H9 (cell line): ENCODE results near the gene PLXNB3. TPM values are rescaled to one million over a fixed set of nuclear protein-coding genes. Genes with fewer than 3 reads are reported as not detected.

Experiments
- DNase-seq: peaks from one replicate; pipeline ENCODE4 v3.0.0-alpha.2; 2017
- H2AFZ ChIP-seq: one replicate; pipeline ENCODE4 v1.6.1; 2013; ENCODE audit warnings: mild to moderate bottlenecking, low read length, control low read depth, moderate library complexity
- H2AK5ac ChIP-seq: 2 replicates; pipeline ENCODE4 v1.6.1; 2013; ENCODE audit warnings: low read length, control low read depth, mixed read lengths; ENCODE audit not compliant: insufficient read length
- H2BK120ac ChIP-seq: one replicate; pipeline ENCODE4 v1.6.1; 2013; ENCODE audit warnings: low read depth, mild to moderate bottlenecking, low read length, control low read depth, inconsistent platforms; ENCODE audit not compliant: poor library complexity, severe bottlenecking
- H2BK12ac ChIP-seq: 2 replicates; pipeline ENCODE4 v1.6.1; 2013; ENCODE audit warnings: low read length, control low read depth, mixed read lengths, low read depth; ENCODE audit not compliant: insufficient read length
- H2BK15ac ChIP-seq: 2 replicates; pipeline ENCODE4 v1.6.1; 2013; ENCODE audit warnings: low read depth, low read length, control low read depth
- H2BK20ac ChIP-seq: one replicate; pipeline ENCODE4 v1.6.1; 2013; ENCODE audit warnings: low read depth, mild to moderate bottlenecking, low read length, control low read depth, inconsistent platforms; ENCODE audit not compliant: poor library complexity, severe bottlenecking
- H2BK5ac ChIP-seq: 2 replicates; pipeline ENCODE4 v1.6.1; 2013; ENCODE audit warnings: low read length, control low read depth, mixed read lengths; ENCODE audit not compliant: insufficient read length
- H3K14ac ChIP-seq: 2 replicates; pipeline ENCODE4 v1.6.1; 2013; ENCODE audit warnings: low read length, control low read depth; ENCODE audit not compliant: insufficient read depth
- H3K18ac ChIP-seq: 2 replicates; pipeline ENCODE4 v1.6.1; 2013; ENCODE audit warnings: low read depth, mild to moderate bottlenecking, mixed read lengths, low read length, control low read depth; ENCODE audit not compliant: insufficient read length
- H3K23ac ChIP-seq: 2 replicates; pipeline ENCODE4 v1.6.1; 2013; ENCODE audit warnings: low read length, control low read depth, mixed read lengths, low read depth; ENCODE audit not compliant: insufficient read length
- H3K23me2 ChIP-seq: 2 replicates; pipeline ENCODE4 v1.6.1; 2013; ENCODE audit warnings: low read depth, mild to moderate bottlenecking, mixed read lengths, low read length, control low read depth; ENCODE audit not compliant: insufficient read length, poor library complexity, severe bottlenecking
- H3K27ac ChIP-seq: 2 replicates; pipeline ENCODE4 v1.5.1; 2013; ENCODE audit warnings: low read length, control low read depth, mixed read lengths, low read depth; ENCODE audit not compliant: insufficient read length
- H3K27me3 ChIP-seq: 2 replicates; pipeline ENCODE4 v1.6.1; 2013; ENCODE audit warnings: low read length, control low read depth, inconsistent platforms; ENCODE audit not compliant: insufficient read depth
- H3K4ac ChIP-seq: 2 replicates; pipeline ENCODE4 v1.6.1; 2013; ENCODE audit warnings: low read depth, mild to moderate bottlenecking, control low read depth, inconsistent platforms, low read length, moderate library complexity
- H3K4me1 ChIP-seq: 2 replicates; pipeline ENCODE4 v1.6.1; 2013; ENCODE audit warnings: low read length, control low read depth, inconsistent platforms; ENCODE audit not compliant: insufficient read depth
- H3K4me2 ChIP-seq: 2 replicates; pipeline ENCODE4 v1.6.1; 2013; ENCODE audit warnings: low read length, control low read depth, mixed read lengths; ENCODE audit not compliant: insufficient read length, insufficient read depth
- H3K56ac ChIP-seq: 2 replicates; pipeline ENCODE4 v1.6.1; 2013; ENCODE audit warnings: low read depth, mild to moderate bottlenecking, mixed read lengths, low read length, control low read depth; ENCODE audit not compliant: insufficient read length
- H3K79me1 ChIP-seq: 2 replicates; pipeline ENCODE4 v1.6.1; 2013; ENCODE audit warnings: low read depth, mild to moderate bottlenecking, moderate library complexity, low read length, control low read depth, inconsistent platforms; ENCODE audit not compliant: insufficient read depth, poor library complexity, severe bottlenecking
- H3K79me2 ChIP-seq: 2 replicates; pipeline ENCODE4 v1.6.1; 2013; ENCODE audit warnings: low read length, control low read depth, inconsistent platforms; ENCODE audit not compliant: insufficient read depth
- H3K9ac ChIP-seq: 2 replicates; pipeline ENCODE4 v1.6.1; 2013; ENCODE audit warnings: low read length, control low read depth, mixed read lengths; ENCODE audit not compliant: insufficient read length; ENCODE audit errors: extremely low read depth
- H3K9me3 ChIP-seq: one replicate; pipeline ENCODE4 v1.6.1; 2013; ENCODE audit warnings: low read depth, low read length, inconsistent platforms; ENCODE audit not compliant: control insufficient read depth
- H3T11ph ChIP-seq: one replicate; pipeline ENCODE4 v1.6.1; 2013; ENCODE audit warnings: mild to moderate bottlenecking, low read length, control low read depth, inconsistent platforms
- H4K20me1 ChIP-seq: one replicate; pipeline ENCODE4 v1.6.1; 2013; ENCODE audit not compliant: control insufficient read depth, insufficient read length, insufficient read depth
- H4K5ac ChIP-seq: 2 replicates; pipeline ENCODE4 v1.6.1; 2013; ENCODE audit warnings: low read depth, mild to moderate bottlenecking, mixed read lengths, low read length, control low read depth; ENCODE audit not compliant: insufficient read length
- H4K8ac ChIP-seq: replicated peaks from 2 replicates; pipeline ENCODE4 v1.6.1; 2013; ENCODE audit warnings: low read length, control low read depth, mixed read lengths, low read depth; ENCODE audit not compliant: insufficient read length
- H4K91ac ChIP-seq: 2 replicates; pipeline ENCODE4 v1.6.1; 2013; ENCODE audit warnings: low read depth, mild to moderate bottlenecking, moderate library complexity, mixed read lengths, low read length, control low read depth; ENCODE audit not compliant: insufficient read length
- H3K27ac Mint-ChIP-seq, 3 experiments: 2 replicates in 2 of 3; 3 replicates in 1 of 3; pipeline ENCODE4 v1.8.0; 2020 to 2021; ENCODE audit warnings: mixed read lengths in 3 of 3, mild to moderate bottlenecking in 1 of 3, moderate library complexity in 1 of 3
- H3K27me3 Mint-ChIP-seq: 2 replicates; pipeline ENCODE4 v1.8.0; 2021; ENCODE audit warnings: low read depth, mild to moderate bottlenecking, moderate library complexity, mixed read lengths
- H3K36me3 Mint-ChIP-seq, 3 experiments: 2 replicates in 2 of 3; 3 replicates in 1 of 3; pipeline ENCODE4 v1.8.0; 2020 to 2021; ENCODE audit warnings: low read depth in 3 of 3, mixed read lengths in 3 of 3; ENCODE audit not compliant: insufficient read depth in 1 of 3
- H3K4me1 Mint-ChIP-seq, 2 experiments: 2 replicates each; pipeline ENCODE4 v1.8.0; 2020; ENCODE audit warnings: mixed read lengths in 2 of 2
- H3K4me3 Mint-ChIP-seq, 2 experiments: 2 replicates in 1 of 2; 3 replicates in 1 of 2; pipeline ENCODE4 v1.8.0; 2020 to 2021; ENCODE audit warnings: mild to moderate bottlenecking in 2 of 2, mixed read lengths in 2 of 2, moderate library complexity in 1 of 2
- H3K9me3 Mint-ChIP-seq, 2 experiments: 2 replicates in 1 of 2; 3 replicates in 1 of 2; pipeline ENCODE4 v1.8.0; 2020; ENCODE audit warnings: mild to moderate bottlenecking in 2 of 2, mixed read lengths in 2 of 2, moderate library complexity in 1 of 2
- CTCF ChIP-seq: fragments of 200-600 bp; sonication (generic); conservative IDR thresholded peaks from 3 replicates; pipeline ENCODE4 v1.8.0; 2021; ENCODE audit warnings: antibody characterized with exemption, mild to moderate bottlenecking
- WGBS: extraction: QIAGEN DNeasy Blood & Tissue Kit; methylation state at CpG from one replicate; pipeline ENCODE4 v1.1.7; 2013; ENCODE audit warnings: missing lambda C conversion rate, low lambda C conversion rate, mixed read lengths; ENCODE audit not compliant: insufficient read length; ENCODE audit errors: extremely low coverage; 5-methylcytosine and 5-hydroxymethylcytosine counted together
- total RNA-seq: library from RNA; stranded (reverse); gene quantifications from 2 replicates; pipeline ENCODE4 v1.2.1, GENCODE V29; 2021

Gene PLXNB3
- total RNA-seq, 1 experiment from 2014 or later: 1.9 TPM

GRCh38 chrX:153766098-153766817 is 2.2 kb downstream of the PLXNB3 start:
- Histone ChIP-seq H3K23ac (no peak overlapping the region), H2BK5ac (no peak overlapping the region), H3K4me2 (no peak overlapping the region), H4K91ac (no peak overlapping the region), H2BK120ac (no peak overlapping the region), H3K79me2 (no peaks in the 10 kb centered on the region), H2BK15ac (no peak overlapping the region), H4K5ac (no peak overlapping the region), H3K4me1 (no peaks in the 10 kb centered on the region), H4K20me1 (no peaks in the 10 kb centered on the region), H3K79me1 (no peaks in the 10 kb centered on the region), H2BK20ac (no peak overlapping the region), H3K23me2 (no peaks in the 10 kb centered on the region), H3T11ph (no peak overlapping the region), H3K9ac (no peak overlapping the region), H4K8ac (no peak overlapping the region), H3K18ac (no peak overlapping the region), H3K27me3 (no peaks in the 10 kb centered on the region), H2BK12ac (no peak overlapping the region), H2AFZ (no peak overlapping the region), H3K4ac (no peak overlapping the region), H3K9me3 (peaks cover 7% of the 10 kb centered on the region), H3K14ac (no peak overlapping the region), H3K27ac (no peak overlapping the region), H3K56ac (no peak overlapping the region), H2AK5ac (no peak overlapping the region)
- DNase-seq: peak; percentile 36
- Mint-ChIP-seq H3K9me3 (peaks cover 40 to 70% of the 10 kb centered on the region in 2 experiments), H3K27ac (peak overlapping the region in 1 of 3 experiments; percentile 28; a peak in 1 of 7 replicates), H3K27me3 (peaks cover 10% of the 10 kb centered on the region), H3K36me3 (peaks cover 0 to 3% (median 0%) of the 10 kb centered on the region in 3 experiments; a peak in 3 of 7 replicates), H3K4me1 (peaks cover 4 to 6% of the 10 kb centered on the region in 2 experiments; a peak in 3 of 4 replicates), H3K4me3 (no peak overlapping the region)
- no CpG with 5 or more reads among the region's 21 CpGs for WGBS
- no peak for TF ChIP-seq CTCF
